ENCODE results near the gene EYS. TPM values are rescaled to one million over a fixed set of nuclear protein-coding genes. Genes with fewer than 3 reads are reported as not detected.
"Not testable (repeated sequence)": the region's sequence is repeated elsewhere in the genome, so short reads cannot be mapped to it uniquely, and the experiment has no call there.

The EYS gene
- total RNA-seq, 1 experiment from 2014 or later, result not detected

DNA sequence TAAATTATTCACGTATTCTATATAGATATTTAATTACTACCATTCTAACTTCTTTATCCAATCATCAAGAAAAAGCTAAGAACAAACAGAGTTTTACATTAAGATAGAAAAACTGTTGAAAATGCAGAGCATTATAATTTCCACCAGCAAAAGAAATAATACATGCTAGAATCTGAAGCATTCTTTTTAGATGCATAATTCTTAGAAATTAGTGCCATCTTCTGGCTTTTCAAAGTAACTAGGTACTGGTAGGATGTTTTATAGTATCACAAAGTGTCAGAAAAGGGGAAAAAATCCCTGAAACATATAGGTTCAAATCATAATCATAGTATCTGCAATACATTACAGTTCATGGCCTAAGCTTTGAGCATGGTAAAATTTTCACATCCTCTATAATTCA lies 1892.6 kb downstream of the EYS start:
- DNase-seq, result no peak

DNA sequence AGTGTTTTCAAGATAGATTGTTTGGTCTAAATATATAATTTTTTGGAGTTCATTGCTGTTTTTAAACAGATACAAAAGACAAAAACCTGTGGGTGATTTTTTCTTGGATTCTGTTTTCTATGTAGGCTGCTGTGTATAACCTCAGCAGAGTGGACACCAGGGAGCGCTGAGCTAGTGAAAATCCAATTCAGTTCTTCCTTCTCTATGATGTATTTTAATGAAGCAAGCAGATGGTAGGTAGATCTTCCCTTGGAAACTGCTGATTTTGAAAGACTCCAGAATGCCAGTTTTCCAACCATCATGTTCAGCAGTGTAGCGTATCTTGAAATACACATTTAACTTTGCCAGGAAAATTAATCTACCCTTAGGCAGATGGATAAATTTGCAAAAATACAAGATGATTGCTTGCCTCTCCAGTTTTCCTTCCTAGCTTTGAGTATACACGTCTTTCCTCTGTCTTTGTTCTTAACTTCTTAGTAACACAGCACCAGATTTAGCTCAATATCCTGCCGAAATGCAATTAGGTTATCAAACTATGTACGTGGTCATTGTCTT lies 1893.4 kb downstream of the EYS start:
- no peaks in the 10 kb centered on the region for H3K9me3 ChIP-seq (replicated peaks)
- peaks cover 3% of the 10 kb centered on the region; the same call in 1 of the 2 replicates for H3K4me1 ChIP-seq
- H3K4me3 ChIP-seq, result no peak overlapping the region
- no peak overlapping the region for H3K27ac ChIP-seq
- H3K27me3 ChIP-seq, result no peaks in the 10 kb centered on the region
- no peak for DNase-seq
- no peaks in the 10 kb centered on the region for H3K36me3 ChIP-seq

More for the DNA sequence above, 1892.6 kb downstream of the EYS start:
- Histone ChIP-seq H3K9me3 (replicated peaks) (no peaks in the 10 kb centered on the region), H3K4me3 (no peak overlapping the region), H3K36me3 (no peaks in the 10 kb centered on the region), H3K4me1 (no peaks in the 10 kb centered on the region), H3K27me3 (no peaks in the 10 kb centered on the region), H3K27ac (no peak overlapping the region)

DNA sequence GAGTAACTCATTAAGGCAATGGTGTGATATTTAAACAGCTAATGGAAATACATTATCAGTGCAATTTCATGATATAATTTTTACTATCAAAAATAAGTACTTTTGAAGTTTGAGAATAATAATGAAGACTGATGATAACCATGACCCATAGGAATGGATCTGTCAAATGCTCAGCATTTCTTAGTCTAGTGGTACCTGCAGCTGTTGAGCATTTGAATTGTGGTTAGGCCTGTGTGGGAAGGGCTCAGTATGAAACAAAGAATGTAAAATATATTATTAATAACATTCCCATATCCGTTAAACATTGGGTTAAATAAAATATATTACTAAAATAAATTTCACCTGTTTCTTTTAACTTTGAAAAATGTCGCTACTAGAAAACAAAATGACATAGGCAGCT lies 1898.5 kb downstream of the EYS start:
- H3K27ac ChIP-seq, result peak overlapping the region; percentile 33
- H3K36me3 ChIP-seq, result no peaks in the 10 kb centered on the region
- no peak for DNase-seq
- no peak overlapping the region for H3K4me3 ChIP-seq
- no peaks in the 10 kb centered on the region for H3K27me3 ChIP-seq
- H3K4me1 ChIP-seq, result peaks cover 18% of the 10 kb centered on the region
- H3K9me3 ChIP-seq (replicated peaks), result no peaks in the 10 kb centered on the region

DNA sequence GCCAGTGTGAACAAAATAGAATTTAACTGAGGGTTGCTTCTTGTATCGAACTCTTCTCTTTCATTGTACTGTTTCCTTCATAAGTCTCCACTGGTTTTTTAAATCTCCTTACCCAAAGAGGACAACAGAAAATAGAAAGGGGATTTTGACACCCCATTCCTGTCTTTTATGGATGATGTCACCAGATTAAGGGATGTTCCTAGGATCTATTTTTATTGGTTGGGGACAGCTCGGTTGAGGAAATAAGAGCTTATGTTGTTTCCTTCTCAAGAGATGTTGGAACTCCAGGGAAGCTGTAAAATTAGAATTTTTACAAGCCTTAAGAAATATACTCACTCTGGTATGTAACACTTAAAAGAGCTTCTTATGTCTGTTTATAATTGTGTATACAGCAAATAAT lies 1900.0 kb downstream of the EYS start:
- no peaks in the 10 kb centered on the region for H3K27me3 ChIP-seq
- H3K4me1 ChIP-seq, result peaks cover 18% of the 10 kb centered on the region
- DNase-seq, result no peak
- no peaks in the 10 kb centered on the region for H3K9me3 ChIP-seq (replicated peaks)
- H3K36me3 ChIP-seq, result no peaks in the 10 kb centered on the region
- H3K27ac ChIP-seq, result no peak overlapping the region
- no peak overlapping the region for H3K4me3 ChIP-seq

DNA sequence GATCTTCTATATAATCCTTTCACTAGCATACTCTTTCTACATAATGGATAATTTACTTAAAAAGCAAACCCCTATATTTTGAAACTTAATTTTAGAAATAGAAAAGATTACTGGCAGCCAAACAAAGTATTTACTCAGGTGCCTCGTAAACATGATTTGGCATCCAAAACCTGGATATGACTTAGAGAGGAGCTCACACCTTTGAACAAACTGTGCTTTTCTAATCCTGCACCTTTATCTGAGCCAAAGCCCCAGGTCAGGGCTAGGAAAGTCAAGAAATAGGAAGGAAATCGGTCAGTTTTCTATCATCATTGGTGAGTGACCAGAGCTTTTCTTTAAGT lies 1900.5 kb downstream of the EYS start:
- no peak overlapping the region for H3K4me3 ChIP-seq
- peaks cover 18% of the 10 kb centered on the region for H3K4me1 ChIP-seq
- no peaks in the 10 kb centered on the region for H3K36me3 ChIP-seq
- no peak for DNase-seq
- no peaks in the 10 kb centered on the region for H3K9me3 ChIP-seq (replicated peaks)
- peak overlapping the region; percentile 9; the same call in 1 of the 2 replicates for H3K27ac ChIP-seq
- H3K27me3 ChIP-seq, result no peaks in the 10 kb centered on the region

DNA sequence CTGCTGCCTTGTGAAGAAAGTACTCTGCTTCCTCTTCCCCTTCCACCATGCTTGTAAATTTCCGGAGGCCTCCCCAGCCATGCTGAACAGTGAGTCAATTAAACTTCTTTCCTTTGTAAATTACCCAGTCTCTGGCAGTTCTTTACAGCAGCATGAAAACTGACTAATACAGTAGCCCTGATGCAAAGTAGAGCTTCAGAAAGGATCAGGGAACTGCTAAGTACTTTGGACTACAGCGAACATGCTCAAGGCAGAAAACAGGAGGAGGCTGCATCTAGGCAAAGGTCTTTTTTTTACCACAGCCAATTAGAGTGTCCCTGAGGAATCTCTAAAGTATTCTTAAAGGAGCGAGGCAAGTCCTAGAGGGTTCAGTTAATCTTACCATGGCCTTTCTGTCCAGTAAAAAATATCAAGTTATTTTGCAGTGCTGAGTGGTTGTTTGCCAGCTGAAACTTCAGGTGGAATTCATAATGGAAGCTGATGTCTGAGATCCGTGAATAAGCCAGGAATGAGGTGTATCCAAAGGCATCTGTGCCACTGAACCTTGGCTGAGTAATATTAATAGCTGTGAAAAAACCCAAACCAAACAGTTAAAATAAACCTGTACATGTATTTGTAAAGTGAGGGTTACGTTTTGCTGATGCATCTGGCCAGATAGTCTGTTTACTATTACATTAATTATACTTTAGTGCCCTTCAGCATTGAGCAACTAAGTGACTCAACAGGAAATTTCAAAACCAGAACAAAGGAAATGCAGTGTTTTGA lies 1901.0 kb downstream of the EYS start:
- no peaks in the 10 kb centered on the region for H3K9me3 ChIP-seq (replicated peaks)
- no peaks in the 10 kb centered on the region for H3K36me3 ChIP-seq
- peaks cover 18% of the 10 kb centered on the region for H3K4me1 ChIP-seq
- H3K27me3 ChIP-seq, result no peaks in the 10 kb centered on the region
- no peak for DNase-seq
- H3K4me3 ChIP-seq, result no peak overlapping the region
- H3K27ac ChIP-seq, result peak overlapping the region; percentile 9; the same call in 1 of the 2 replicates

DNA sequence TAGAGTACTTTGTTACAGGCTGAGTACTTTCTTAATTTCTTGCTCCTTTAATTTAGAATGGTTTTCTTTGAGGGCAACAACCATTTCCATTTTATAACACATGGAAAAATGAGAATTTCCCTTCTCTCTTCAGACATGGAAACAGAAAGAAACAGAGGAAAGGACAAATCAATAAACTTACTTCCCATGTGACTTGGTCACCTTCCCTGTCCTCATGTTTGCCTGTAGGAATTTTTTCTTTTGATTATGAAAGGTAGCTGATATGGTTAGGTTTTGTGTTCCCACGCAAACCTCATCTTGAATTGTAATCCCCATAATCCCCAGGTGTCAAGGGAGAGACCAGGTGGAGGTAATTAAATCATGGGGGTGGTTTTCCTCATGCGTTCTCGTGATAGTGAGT lies 1901.7 kb downstream of the EYS start:
- Histone ChIP-seq H3K9me3 (replicated peaks) (no peaks in the 10 kb centered on the region), H3K4me1 (peaks cover 18% of the 10 kb centered on the region), H3K27me3 (no peaks in the 10 kb centered on the region), H3K4me3 (no peak overlapping the region), H3K36me3 (no peaks in the 10 kb centered on the region), H3K27ac (no peak overlapping the region)
- DNase-seq, result no peak

DNA sequence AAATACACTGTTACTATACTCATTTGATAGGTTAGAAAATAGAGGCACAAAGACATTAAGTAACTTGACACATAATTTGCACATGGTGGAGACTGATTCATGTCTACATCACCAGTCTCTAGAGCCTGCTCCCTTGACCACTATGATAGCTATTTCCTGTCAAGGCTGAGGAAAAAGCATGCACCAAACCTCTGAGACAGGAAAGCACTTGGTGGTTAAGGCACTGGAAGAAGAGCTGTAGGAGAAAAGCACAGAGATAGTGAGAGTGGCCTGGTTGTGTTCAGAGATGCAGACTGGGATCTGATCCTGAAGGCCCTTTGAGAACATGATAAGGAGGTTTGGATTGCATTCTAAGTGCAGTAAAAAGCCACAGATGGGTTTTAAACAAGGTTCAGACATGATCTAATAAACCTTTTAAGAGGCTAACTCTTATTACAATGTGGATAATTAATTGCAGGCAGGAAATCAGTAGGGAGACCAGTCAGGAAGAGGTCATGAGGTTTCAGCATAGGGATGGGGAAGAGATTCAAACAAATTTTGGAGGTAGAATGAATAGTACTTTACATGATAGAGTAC lies 1902.6 kb downstream of the EYS start:
- Histone ChIP-seq H3K4me3 (no peak overlapping the region), H3K27ac (no peak overlapping the region), H3K9me3 (replicated peaks) (no peaks in the 10 kb centered on the region), H3K36me3 (no peaks in the 10 kb centered on the region), H3K4me1 (peaks cover 18% of the 10 kb centered on the region), H3K27me3 (no peaks in the 10 kb centered on the region)
- DNase-seq, result no peak

DNA sequence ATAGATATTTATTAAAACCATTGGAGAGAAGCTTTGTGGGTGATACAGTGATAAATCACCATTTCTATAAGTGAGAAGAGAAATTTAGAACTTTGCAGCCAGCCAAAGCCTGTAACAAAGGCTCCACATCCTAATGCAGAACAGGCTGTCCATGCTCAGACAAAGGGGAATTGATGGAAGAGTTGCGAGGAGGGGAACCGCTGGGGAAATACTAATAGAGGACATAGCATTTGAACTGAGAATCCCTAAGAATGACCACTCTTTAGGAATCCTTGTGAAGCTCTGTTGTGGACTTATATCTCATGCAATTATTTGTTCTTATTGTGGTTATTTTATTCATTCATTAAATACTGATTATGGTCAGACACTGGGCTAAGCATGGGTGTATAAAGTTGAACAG lies 1903.7 kb downstream of the EYS start:
- no peaks in the 10 kb centered on the region for H3K36me3 ChIP-seq
- no peak for DNase-seq
- H3K27me3 ChIP-seq, result no peaks in the 10 kb centered on the region
- peaks cover 12% of the 10 kb centered on the region for H3K4me1 ChIP-seq
- no peak overlapping the region for H3K27ac ChIP-seq
- no peak overlapping the region for H3K4me3 ChIP-seq
- no peaks in the 10 kb centered on the region for H3K9me3 ChIP-seq (replicated peaks)

DNA sequence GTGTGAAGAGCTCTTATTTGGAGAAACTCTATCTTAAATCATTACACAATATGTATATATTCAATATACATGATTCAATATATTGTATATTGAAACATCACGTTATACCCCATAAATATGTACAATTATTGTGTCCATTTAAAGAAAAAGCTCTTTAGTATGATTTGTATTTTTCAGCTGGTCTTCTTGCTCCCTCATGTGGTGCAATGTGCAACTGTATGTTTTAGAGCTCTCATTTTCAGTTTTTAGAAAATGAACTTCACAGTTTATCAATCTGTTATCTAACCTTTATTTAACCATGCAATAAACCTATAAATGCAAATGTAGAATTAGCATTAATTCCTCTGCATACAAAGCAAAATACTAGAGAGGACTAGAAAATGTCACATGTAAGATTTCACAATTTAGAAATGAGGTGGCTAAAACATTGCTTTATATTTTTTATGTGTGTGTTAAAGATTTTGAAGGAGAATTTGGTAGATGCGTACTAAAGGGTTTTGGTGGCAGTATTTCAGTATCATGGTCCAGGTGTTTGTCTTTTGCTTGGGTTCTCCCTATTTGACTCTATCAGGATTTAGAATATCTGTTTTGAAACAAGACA lies 1904.3 kb downstream of the EYS start:
- Histone ChIP-seq H3K36me3 (no peaks in the 10 kb centered on the region), H3K27ac (no peak overlapping the region)

DNA sequence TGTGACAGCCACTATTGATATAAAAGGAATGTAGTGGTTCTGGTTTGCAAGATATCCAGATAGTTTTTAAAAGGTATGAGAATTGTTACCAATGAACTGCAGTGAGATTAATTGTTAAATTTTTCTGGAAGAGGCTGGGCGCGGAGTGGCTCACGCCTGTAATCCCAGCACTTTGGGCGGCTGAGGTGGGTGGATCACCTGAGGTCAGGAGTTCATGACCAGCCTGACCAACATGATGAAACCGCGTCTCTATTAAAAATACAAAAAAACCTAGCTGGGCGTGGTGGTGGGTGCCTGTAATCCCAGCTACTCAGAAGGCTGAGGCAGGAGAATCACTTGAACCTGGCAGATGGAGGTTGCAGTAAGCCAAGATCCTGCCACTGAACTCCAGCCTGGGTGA lies 1906.6 kb downstream of the EYS start:
- H3K9me3 ChIP-seq (replicated peaks); H3K4me3 ChIP-seq; DNase-seq; H3K36me3 ChIP-seq; H3K27ac ChIP-seq; H3K27me3 ChIP-seq; H3K4me1 ChIP-seq: not testable (repeated sequence)

More for the DNA sequence above, 1904.3 kb downstream of the EYS start:
- Histone ChIP-seq H3K4me3 (no peak overlapping the region), H3K4me1 (peaks cover 9% of the 10 kb centered on the region), H3K27me3 (no peaks in the 10 kb centered on the region), H3K9me3 (replicated peaks) (no peaks in the 10 kb centered on the region)
- DNase-seq, result no peak

DNA sequence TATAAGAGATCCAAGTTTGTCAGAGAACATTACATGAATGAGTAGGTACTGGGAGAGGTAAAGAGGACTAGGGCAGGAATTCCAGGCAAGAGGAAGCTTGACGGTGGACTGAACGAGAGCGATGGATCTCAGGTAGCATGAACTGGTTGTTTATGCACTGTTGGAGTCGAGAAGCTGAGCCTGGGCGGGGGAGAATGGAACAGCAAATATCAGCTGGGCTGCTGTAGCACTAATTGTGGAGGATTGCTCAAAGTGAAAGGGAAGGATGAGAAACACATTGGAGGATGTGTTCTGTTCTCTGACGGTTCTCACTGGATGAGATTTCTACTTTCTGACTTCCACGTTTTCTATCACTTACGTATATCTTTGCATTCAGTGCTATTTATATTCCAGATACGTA lies 1907.2 kb downstream of the EYS start:
- Histone ChIP-seq H3K9me3 (replicated peaks) (no peaks in the 10 kb centered on the region), H3K27ac (no peak overlapping the region), H3K36me3 (no peaks in the 10 kb centered on the region), H3K4me3 (no peak overlapping the region), H3K4me1 (no peaks in the 10 kb centered on the region; the same call in 1 of the 2 replicates), H3K27me3 (0 out of 2 replicates have a peak, but pooled peaks cover 7% of the 10 kb centered on the region)
- no peak for DNase-seq

DNA sequence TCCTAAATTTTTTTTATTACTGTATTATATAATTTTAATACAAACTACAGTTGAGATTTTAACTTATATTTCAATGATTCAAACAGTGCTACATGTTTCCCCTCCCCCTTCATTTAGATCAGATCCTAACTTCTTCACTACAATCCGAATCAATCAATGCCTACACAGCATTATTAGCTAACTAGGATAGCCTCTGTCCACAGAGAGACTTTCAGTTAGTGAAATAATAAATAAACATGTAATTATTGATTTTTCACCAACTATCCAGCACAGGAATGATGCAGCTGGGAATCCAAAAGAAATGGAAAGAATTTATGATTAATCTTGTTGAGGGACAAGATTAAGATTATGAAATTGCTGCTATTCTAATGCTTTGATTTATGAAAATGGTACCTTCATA lies 1907.7 kb downstream of the EYS start:
- no peaks in the 10 kb centered on the region for H3K36me3 ChIP-seq
- DNase-seq, result no peak
- no peak overlapping the region for H3K27ac ChIP-seq
- H3K4me1 ChIP-seq, result no peaks in the 10 kb centered on the region; the same call in 1 of the 2 replicates
- no peaks in the 10 kb centered on the region for H3K9me3 ChIP-seq (replicated peaks)
- H3K4me3 ChIP-seq, result no peak overlapping the region
- 0 out of 2 replicates have a peak, but pooled peaks cover 8% of the 10 kb centered on the region for H3K27me3 ChIP-seq

DNA sequence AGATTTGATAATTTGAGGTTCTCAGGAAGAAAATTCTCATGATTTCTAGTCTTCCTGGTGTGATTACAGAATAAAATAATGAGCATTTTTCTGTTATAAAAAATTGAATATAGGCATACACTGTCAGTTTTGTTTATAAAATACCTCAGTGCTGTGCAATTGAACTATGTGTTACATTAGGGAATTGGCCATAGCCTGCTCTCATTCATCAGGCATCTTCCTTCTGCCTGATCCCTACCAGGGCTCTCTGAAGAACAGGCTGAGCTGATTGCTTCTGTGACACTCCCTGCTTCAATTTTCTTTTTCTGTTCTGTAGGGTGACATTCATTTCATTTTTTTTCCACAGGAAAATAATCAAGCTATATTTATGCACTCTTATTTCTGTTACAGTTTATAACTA lies 1908.6 kb downstream of the EYS start:
- Histone ChIP-seq H3K4me1 (no peaks in the 10 kb centered on the region), H3K4me3 (no peak overlapping the region), H3K9me3 (replicated peaks) (no peaks in the 10 kb centered on the region), H3K27ac (no peak overlapping the region), H3K36me3 (no peaks in the 10 kb centered on the region), H3K27me3 (0 out of 2 replicates have a peak, but pooled peaks cover 8% of the 10 kb centered on the region)
- DNase-seq, result no peak

DNA sequence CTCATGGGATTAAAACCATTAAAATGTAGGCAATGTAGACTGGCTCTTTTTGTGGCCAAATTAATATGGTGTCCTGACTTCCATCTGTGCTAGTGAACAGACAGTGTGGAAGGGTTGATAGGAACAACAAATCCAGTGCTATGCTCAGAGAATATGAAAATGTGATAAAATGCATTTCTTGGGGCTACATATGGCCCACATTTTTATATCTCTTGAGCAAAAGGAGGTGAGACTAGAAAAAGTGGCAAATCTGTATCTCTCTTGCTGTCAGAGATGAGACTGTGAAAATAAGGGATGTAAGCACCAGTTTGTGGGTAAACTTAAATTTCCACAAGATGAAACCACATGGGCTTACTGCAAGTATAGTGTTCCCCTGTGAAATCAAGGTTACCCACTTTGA lies 1909.3 kb downstream of the EYS start:
- Histone ChIP-seq H3K4me3 (no peak overlapping the region), H3K27me3 (0 out of 2 replicates have a peak, but pooled peaks cover 8% of the 10 kb centered on the region), H3K36me3 (no peaks in the 10 kb centered on the region), H3K4me1 (no peaks in the 10 kb centered on the region), H3K27ac (no peak overlapping the region), H3K9me3 (replicated peaks) (no peaks in the 10 kb centered on the region)
- DNase-seq, result no peak

Measured in SJCRH30 (cell line).